Loucy (cell line): ENCODE measurements around the gene COMMD7.
A peak's percentile ranks its signal among the peaks of the same experiment; 100 is the strongest.

Experiments used
- H2AFZ ChIP-seq: fragments of 200-600 bp; sonication (generic); 2 replicates; pipeline ENCODE4 v1.6.0; 2016; ENCODE audit warnings: antibody characterized with exemption, mild to moderate bottlenecking, low read length, moderate library complexity
- H3F3A ChIP-seq: fragments of 200-600 bp; 2 replicates; pipeline ENCODE4 v1.6.0; 2016; ENCODE audit warnings: antibody characterized with exemption, low read depth, mild to moderate bottlenecking
- H3K27me3 ChIP-seq: fragments of 200-600 bp; sonication (generic); 2 replicates; pipeline ENCODE4 v1.6.1; 2014; ENCODE audit warnings: low read length, mild to moderate bottlenecking; ENCODE audit not compliant: insufficient read depth, poor library complexity, severe bottlenecking
- H3K36me3 ChIP-seq: fragments of 200-600 bp; sonication (generic); 2 replicates; pipeline ENCODE4 v1.6.1; 2016; ENCODE audit warnings: low read length; ENCODE audit not compliant: insufficient read depth
- H3K4me1 ChIP-seq: fragments of 200-600 bp; sonication (generic); 2 replicates; pipeline ENCODE4 v1.5.1; 2014; ENCODE audit warnings: low read length, mild to moderate bottlenecking; ENCODE audit not compliant: insufficient read depth, poor library complexity, severe bottlenecking
- H3K4me2 ChIP-seq: fragments of 200-600 bp; sonication (generic); 2 replicates; pipeline ENCODE4 v1.6.0; 2014; ENCODE audit warnings: antibody characterized with exemption, low read length, low read depth, mild to moderate bottlenecking; ENCODE audit not compliant: poor library complexity, severe bottlenecking
- H3K4me3 ChIP-seq: fragments of 200-600 bp; sonication (generic); 2 replicates; pipeline ENCODE4 v1.5.1; 2014; ENCODE audit warnings: low read length, mild to moderate bottlenecking, mixed read lengths; ENCODE audit not compliant: poor library complexity, severe bottlenecking
- H3K79me2 ChIP-seq: fragments of 200-600 bp; sonication (generic); 2 replicates; pipeline ENCODE4 v1.6.1; 2014; ENCODE audit warnings: low read length; ENCODE audit not compliant: insufficient read depth
- H3K9ac ChIP-seq: fragments of 200-600 bp; sonication (generic); 2 replicates; pipeline ENCODE4 v1.6.0; 2014; ENCODE audit warnings: mild to moderate bottlenecking, low read depth, low read length, moderate library complexity; ENCODE audit not compliant: poor library complexity, severe bottlenecking
- H3K9me2 ChIP-seq: fragments of 200-600 bp; sonication (generic); replicated peaks from 2 replicates; pipeline ENCODE4 v1.6.1; 2016; ENCODE audit warnings: low read depth, low read length, mixed read lengths
- H3K9me3 ChIP-seq: fragments of 200-600 bp; sonication (generic); 2 replicates; pipeline ENCODE4 v1.6.1; 2014; ENCODE audit warnings: mild to moderate bottlenecking, antibody characterized with exemption, low read length, low read depth; ENCODE audit not compliant: insufficient read depth
- H4K20me1 ChIP-seq: fragments of 200-600 bp; sonication (generic); 2 replicates; pipeline ENCODE4 v1.6.0; 2014; ENCODE audit warnings: antibody characterized with exemption, low read length, mild to moderate bottlenecking; ENCODE audit not compliant: insufficient read depth, poor library complexity, severe bottlenecking
- EZH2phosphoT487 ChIP-seq: fragments of 200-600 bp; IDR thresholded peaks from 2 replicates; pipeline ENCODE4 v1.6.1; 2018; ENCODE audit warnings: antibody characterized with exemption, mild to moderate bottlenecking, moderate library complexity, borderline replicate concordance
- TF ChIP-seq, protein P1 (sequence below): fragments of 200-600 bp; sonication (generic); conservative IDR thresholded peaks from 2 replicates; pipeline ENCODE4 v1.5.1; 2014; ENCODE audit warnings: mild to moderate bottlenecking, antibody characterized with exemption, low read length

Gene COMMD7

DNA sequence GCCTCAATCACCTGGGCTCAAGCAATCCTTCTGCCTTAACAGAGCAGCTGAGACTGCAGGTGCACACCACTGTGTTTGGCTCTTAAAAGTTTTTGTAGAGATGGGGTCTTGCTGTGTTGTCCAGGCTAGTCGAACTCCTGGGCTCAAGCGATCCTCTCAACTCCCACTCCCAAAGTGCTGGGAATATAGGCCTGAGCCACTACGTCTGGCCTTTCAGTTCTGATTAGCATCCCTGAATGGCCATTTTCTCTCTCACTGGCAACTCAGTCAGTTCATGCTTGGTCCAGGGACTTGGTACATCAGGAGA is 47.4 kb upstream of the COMMD7 start:
- no peaks in the 10 kb centered on the region for H3K27me3 ChIP-seq
- peaks cover 9% of the 10 kb centered on the region; the same call in 1 of the 2 replicates for H3K79me2 ChIP-seq
- TF ChIP-seq, protein P1, sequence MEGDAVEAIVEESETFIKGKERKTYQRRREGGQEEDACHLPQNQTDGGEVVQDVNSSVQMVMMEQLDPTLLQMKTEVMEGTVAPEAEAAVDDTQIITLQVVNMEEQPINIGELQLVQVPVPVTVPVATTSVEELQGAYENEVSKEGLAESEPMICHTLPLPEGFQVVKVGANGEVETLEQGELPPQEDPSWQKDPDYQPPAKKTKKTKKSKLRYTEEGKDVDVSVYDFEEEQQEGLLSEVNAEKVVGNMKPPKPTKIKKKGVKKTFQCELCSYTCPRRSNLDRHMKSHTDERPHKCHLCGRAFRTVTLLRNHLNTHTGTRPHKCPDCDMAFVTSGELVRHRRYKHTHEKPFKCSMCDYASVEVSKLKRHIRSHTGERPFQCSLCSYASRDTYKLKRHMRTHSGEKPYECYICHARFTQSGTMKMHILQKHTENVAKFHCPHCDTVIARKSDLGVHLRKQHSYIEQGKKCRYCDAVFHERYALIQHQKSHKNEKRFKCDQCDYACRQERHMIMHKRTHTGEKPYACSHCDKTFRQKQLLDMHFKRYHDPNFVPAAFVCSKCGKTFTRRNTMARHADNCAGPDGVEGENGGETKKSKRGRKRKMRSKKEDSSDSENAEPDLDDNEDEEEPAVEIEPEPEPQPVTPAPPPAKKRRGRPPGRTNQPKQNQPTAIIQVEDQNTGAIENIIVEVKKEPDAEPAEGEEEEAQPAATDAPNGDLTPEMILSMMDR: no peak
- TF ChIP-seq EZH2phosphoT487: no peak
- no peak overlapping the region for H3K9ac ChIP-seq
- H3K9me2 ChIP-seq: no peaks in the 10 kb centered on the region
- H3K4me2 ChIP-seq: no peak overlapping the region
- peaks cover 99% of the 10 kb centered on the region; the same call in 1 of the 2 replicates for H3K36me3 ChIP-seq
- peaks cover 18% of the 10 kb centered on the region for H4K20me1 ChIP-seq
- peaks cover 8% of the 10 kb centered on the region for H3K4me1 ChIP-seq
- H3F3A ChIP-seq: no peaks in the 10 kb centered on the region
- H3K4me3 ChIP-seq: no peak overlapping the region
- no peaks in the 10 kb centered on the region for H3K9me3 ChIP-seq
- no peak overlapping the region for H2AFZ ChIP-seq

DNA sequence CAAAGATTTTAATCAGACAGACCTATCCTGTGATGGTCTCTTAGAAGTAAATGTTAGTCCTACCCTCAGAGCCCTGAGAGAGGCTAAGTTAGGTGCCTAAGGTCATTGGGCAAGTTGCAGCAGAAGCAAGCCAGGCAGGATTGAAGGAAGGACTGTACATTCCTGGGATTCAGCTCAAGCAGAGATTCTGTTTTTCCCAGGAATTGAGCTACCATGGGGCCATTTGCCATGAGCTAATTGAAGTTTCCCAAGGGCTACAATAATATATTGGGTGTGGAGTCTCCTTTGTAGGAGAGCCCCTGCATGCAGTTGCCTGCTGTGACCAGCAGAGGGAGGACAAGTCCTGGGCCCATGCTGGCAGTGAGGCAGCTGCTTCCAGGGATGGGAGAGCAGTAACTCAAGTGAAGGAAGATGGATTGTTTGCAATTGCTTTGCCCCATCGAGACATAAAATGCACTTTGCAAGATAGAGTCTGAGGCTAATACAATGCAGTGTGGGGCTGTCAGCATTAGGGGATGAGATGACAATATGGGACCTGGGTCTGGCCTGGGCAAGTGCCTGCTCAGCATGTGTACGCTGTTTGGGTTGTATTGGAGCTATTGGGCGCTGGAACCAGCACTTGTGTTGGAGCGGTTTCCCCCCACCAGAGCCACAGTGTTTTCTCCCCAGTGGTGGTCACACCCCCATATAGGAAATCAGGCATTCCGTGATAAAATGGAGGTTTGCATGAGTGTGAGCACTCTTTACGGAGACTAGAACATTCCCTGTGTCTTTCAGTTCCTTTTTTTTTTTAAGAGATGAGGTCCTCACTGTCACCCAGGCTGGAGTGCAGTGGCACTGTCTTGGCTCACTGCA is 46.9 kb upstream of the COMMD7 start:
- Histone ChIP-seq H2AFZ (no peak overlapping the region), H3K4me3 (no peak overlapping the region), H3K36me3 (peaks cover 99% of the 10 kb centered on the region; the same call in 1 of the 2 replicates), H3K27me3 (no peaks in the 10 kb centered on the region), H3F3A (no peaks in the 10 kb centered on the region), H3K9me2 (no peaks in the 10 kb centered on the region), H3K9me3 (no peaks in the 10 kb centered on the region), H3K4me2 (no peak overlapping the region), H3K79me2 (peaks cover 9% of the 10 kb centered on the region; the same call in 1 of the 2 replicates), H3K9ac (no peak overlapping the region), H4K20me1 (peaks cover 18% of the 10 kb centered on the region), H3K4me1 (peaks cover 8% of the 10 kb centered on the region)
- no peak for TF ChIP-seq EZH2phosphoT487
- TF ChIP-seq, protein P1: peak; percentile 98

DNA sequence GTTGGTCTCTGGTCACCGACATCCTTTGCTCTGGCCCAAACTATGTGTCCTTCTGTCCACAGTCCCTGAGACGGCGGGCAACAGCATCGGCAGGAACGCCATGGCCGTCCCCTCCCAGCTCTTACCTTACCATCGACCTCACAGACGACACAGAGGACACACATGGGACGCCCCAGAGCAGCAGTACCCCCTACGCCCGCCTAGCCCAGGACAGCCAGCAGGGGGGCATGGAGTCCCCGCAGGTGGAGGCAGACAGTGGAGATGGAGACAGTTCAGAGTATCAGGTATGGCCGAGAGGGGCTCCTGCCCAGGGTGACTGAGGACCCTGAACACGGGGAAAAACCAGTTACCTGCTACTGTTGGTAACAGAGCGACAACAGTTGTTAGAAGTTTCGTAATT is 43.9 kb upstream of the COMMD7 start:
- no peak overlapping the region for H3K9ac ChIP-seq
- no peak overlapping the region for H3K4me2 ChIP-seq
- peaks cover 3% of the 10 kb centered on the region for H3K4me1 ChIP-seq
- no peaks in the 10 kb centered on the region for H3K27me3 ChIP-seq
- no peaks in the 10 kb centered on the region for H3K9me3 ChIP-seq
- no peak overlapping the region for H2AFZ ChIP-seq
- TF ChIP-seq, protein P1: 0 out of 2 replicates have a peak, but pooled peaks have one; percentile 11
- no peak for TF ChIP-seq EZH2phosphoT487
- no peak overlapping the region for H3K4me3 ChIP-seq
- peaks cover 100% of the 10 kb centered on the region for H3K36me3 ChIP-seq
- H3K9me2 ChIP-seq: no peaks in the 10 kb centered on the region
- peaks cover 29% of the 10 kb centered on the region; the same call in 1 of the 2 replicates for H3K79me2 ChIP-seq
- H4K20me1 ChIP-seq: peaks cover 19% of the 10 kb centered on the region
- H3F3A ChIP-seq: no peaks in the 10 kb centered on the region
